Testis (tissue), 3 donors: ENCODE measurements around the gene TIAM1. TPM values are rescaled to one million over a fixed set of nuclear protein-coding genes. Genes with fewer than 3 reads are reported as not detected.

ENCODE experiments used
- DNase-seq: peaks from one replicate; pipeline ENCODE4 v3.0.0-alpha.2; 2019
- H3K27ac ChIP-seq, 2 donors: fragments of 200-600 bp; sonication (generic); one replicate each; pipeline ENCODE4 v1.5.1; 2019
- H3K27me3 ChIP-seq: fragments of 200-600 bp; sonication (generic); one replicate; pipeline ENCODE4 v1.5.1; 2019
- H3K36me3 ChIP-seq: fragments of 200-600 bp; sonication (generic); one replicate; pipeline ENCODE4 v1.5.1; 2017; ENCODE audit warnings: low read depth; ENCODE audit errors: missing control alignments
- H3K4me1 ChIP-seq: fragments of 200-600 bp; sonication (generic); one replicate; pipeline ENCODE4 v1.5.1; 2019
- H3K4me3 ChIP-seq, 2 donors: fragments of 200-600 bp; sonication (generic); one replicate each; pipeline ENCODE4 v1.5.1; 2017 to 2019
- H3K9me3 ChIP-seq: fragments of 200-600 bp; sonication (generic); one replicate; pipeline ENCODE4 v1.5.1; 2017
- CTCF ChIP-seq, 3 experiments: fragments of 450-650 bp in 2 of 3; fragments of 200-600 bp in 1 of 3; sonication (generic) in 1 of 3; IDR thresholded peaks; one replicate each; pipeline ENCODE4 v1.5.1; 2016 to 2019; ENCODE audit warnings: antibody characterized with exemption in 3 of 3, mild to moderate bottlenecking in 2 of 3, moderate library complexity in 1 of 3
- POLR2A ChIP-seq: fragments of 450-650 bp; IDR thresholded peaks from one replicate; pipeline ENCODE4 v1.6.1; 2017; ENCODE audit warnings: antibody characterized with exemption, mild to moderate bottlenecking, moderate library complexity
- WGBS, 2 donors: methylation state at CpG; one replicate each; pipeline ENCODE4 v1.1.5; 2018; 5-methylcytosine and 5-hydroxymethylcytosine counted together
- intact Hi-C: fragments of 100-400 bp; cut with DNase I; formaldehyde crosslinking; loops from one replicate; pipeline ENCODE4 v1.15.1; 2023; ENCODE audit warnings: low total_unique reads
- polyA plus RNA-seq: library from polyadenylated mRNA; stranded (reverse); fragments of 350-450 nt; fragmentation: Illumina TruSeq; extraction: RNeasy Lipid Tissue Mini Kit (QIAGEN cat#74804); gene quantifications from one replicate; pipeline ENCODE4 v1.2.3, GENCODE V29; 2014; ENCODE audit warnings: low read depth, low replicate concordance; ENCODE audit not compliant: insufficient read depth
- total RNA-seq, 2 donors: library from RNA; depleted of rRNA; stranded (reverse); fragments of >200 nt; gene quantifications; one replicate each; pipeline ENCODE4 v1.2.3, GENCODE V29; 2016

Gene TIAM1
- total and polyA plus RNA-seq, 3 donors from 2014 or later = 21.3 to 51.6 (median 34.6) TPM

- no peaks in the 10 kb centered on the region for H3K27me3 ChIP-seq
- intact Hi-C loops = no loop called here
- H3K9me3 ChIP-seq = no peaks in the 10 kb centered on the region
- no peak overlapping the region for H3K4me3 ChIP-seq
- no peak for DNase-seq
- WGBS, 2 donors = 86 to 96% methylated on average over 4 of the region's 4 CpGs
- no peaks in the 10 kb centered on the region for H3K4me1 ChIP-seq
- no peaks in the 10 kb centered on the region for H3K36me3 ChIP-seq
- no peak for TF ChIP-seq POLR2A
- TF ChIP-seq CTCF (IDR thresholded peaks at IDR 0.05) = no peak
- no peak overlapping the region for H3K27ac ChIP-seq
These were observed 86.0 kb downstream of the TIAM1 start for GRCh38 chr21:31258073-31258472.

- H3K27ac ChIP-seq = no peak overlapping the region
- intact Hi-C loops = no loop called here
- TF ChIP-seq POLR2A (no peak), CTCF (IDR thresholded peaks at IDR 0.05) (no peak)
- no peaks in the 10 kb centered on the region for H3K27me3 ChIP-seq
- no peak for DNase-seq
- peaks cover 6% of the 10 kb centered on the region for H3K4me1 ChIP-seq
- 80 to 84% methylated on average over 3 of the region's 3 CpGs for WGBS, 2 donors
- H3K4me3 ChIP-seq = no peak overlapping the region
- no peaks in the 10 kb centered on the region for H3K9me3 ChIP-seq
- no peaks in the 10 kb centered on the region for H3K36me3 ChIP-seq
These were observed 86.8 kb downstream of the TIAM1 start for GRCh38 chr21:31257265-31257664.

- no peak for DNase-seq
- Histone ChIP-seq H3K4me3 (no peak overlapping the region), H3K4me1 (peaks cover 6% of the 10 kb centered on the region), H3K27ac (no peak overlapping the region), H3K27me3 (no peaks in the 10 kb centered on the region), H3K36me3 (no peaks in the 10 kb centered on the region), H3K9me3 (no peaks in the 10 kb centered on the region)
- no peak for TF ChIP-seq CTCF (IDR thresholded peaks at IDR 0.05)
- WGBS, 2 donors = 94 to 95% methylated on average over 2 of the region's 2 CpGs
- intact Hi-C loops = no loop called here
These were observed 88.2 kb downstream of the TIAM1 start for GRCh38 chr21:31255896-31256295.

- Histone ChIP-seq H3K4me3 (no peak overlapping the region), H3K27ac (no peak overlapping the region), H3K4me1 (peaks cover 6% of the 10 kb centered on the region), H3K36me3 (no peaks in the 10 kb centered on the region), H3K27me3 (no peaks in the 10 kb centered on the region), H3K9me3 (no peaks in the 10 kb centered on the region)
- intact Hi-C loops = no loop called here
- no peak for DNase-seq
- WGBS, 2 donors = 90 to 93% methylated on average over 4 of the region's 4 CpGs
- TF ChIP-seq POLR2A (no peak), CTCF (IDR thresholded peaks at IDR 0.05) (no peak)
These were observed 89.0 kb downstream of the TIAM1 start for GRCh38 chr21:31255036-31255435.

- no peaks in the 10 kb centered on the region for H3K9me3 ChIP-seq
- peaks cover 6% of the 10 kb centered on the region for H3K4me1 ChIP-seq
- WGBS, 2 donors = 94 to 97% methylated on average over 2 of the region's 2 CpGs
- no peak overlapping the region for H3K4me3 ChIP-seq
- H3K27ac ChIP-seq = no peak overlapping the region
- intact Hi-C loops = no loop called here
- no peaks in the 10 kb centered on the region for H3K36me3 ChIP-seq
- no peaks in the 10 kb centered on the region for H3K27me3 ChIP-seq
- no peak for TF ChIP-seq POLR2A
- no peak for TF ChIP-seq CTCF (IDR thresholded peaks at IDR 0.05)
- DNase-seq = no peak
These were observed 89.9 kb downstream of the TIAM1 start for GRCh38 chr21:31254131-31254530.
